OCI-LY7 (cell line): ENCODE results near the gene MRPS33.

Experiments used
- CTCF ChIP-seq: fragments of 200-600 bp; sonication (generic); conservative IDR thresholded peaks from 2 replicates; pipeline ENCODE4 v1.5.1; 2014; ENCODE audit warnings: mild to moderate bottlenecking, antibody characterized with exemption, low read length, moderate library complexity, mixed read lengths
- EZH2phosphoT487 ChIP-seq: fragments of 200-600 bp; sonication (generic); IDR thresholded peaks from 2 replicates; pipeline ENCODE4 v1.6.1; 2018; ENCODE audit warnings: low read depth, borderline replicate concordance, mild to moderate bottlenecking, mixed run types, antibody characterized with exemption, low read length, moderate library complexity, mixed read lengths

GRCh38 chr7:140972344-140972743, 42.4 kb downstream of the MRPS33 start:
- no peak for TF ChIP-seq CTCF
- no peak for TF ChIP-seq EZH2phosphoT487
